Stimulated activated CD4-positive, alpha-beta T cell treated with anti-CD3 and anti-CD28 coated beads, Interleukin-12 subunit alpha, Interleukin-12 subunit beta, amount 100 ng/mL, for 48 hours (primary cell): ENCODE results near the gene S100PBP.

Source experiments
- DNase-seq, 3 donors: peaks; one replicate each; pipeline ENCODE4 v3.0.0-alpha.2; 2020; ENCODE audit warnings: low read depth in 2 of 3, low spot score in 1 of 3

The S100PBP gene

GRCh38 chr1:32817159-32817814 is at the start of gene S100PBP, which contains the start of gene YARS1:
Gene S100PBP (plus strand): TSS chr1:32817653. CDS start chr1:32826100, 8,447 bp downstream.
Gene YARS1 (minus strand): TSS chr1:32817358. CDS start chr1:32817244, 114 bp downstream.
- peak; percentile 100 for DNase-seq

- DNase-seq, result no peak
These were observed 49.2 kb upstream of the S100PBP start for GRCh38 chr1:32768110-32768850.

GRCh38 chr1:32769524-32770220 is 47.8 kb upstream of the S100PBP start:
- no peak for DNase-seq

GRCh38 chr1:32770221-32770731 is 47.2 kb upstream of the S100PBP start:
- no peak for DNase-seq

DNA sequence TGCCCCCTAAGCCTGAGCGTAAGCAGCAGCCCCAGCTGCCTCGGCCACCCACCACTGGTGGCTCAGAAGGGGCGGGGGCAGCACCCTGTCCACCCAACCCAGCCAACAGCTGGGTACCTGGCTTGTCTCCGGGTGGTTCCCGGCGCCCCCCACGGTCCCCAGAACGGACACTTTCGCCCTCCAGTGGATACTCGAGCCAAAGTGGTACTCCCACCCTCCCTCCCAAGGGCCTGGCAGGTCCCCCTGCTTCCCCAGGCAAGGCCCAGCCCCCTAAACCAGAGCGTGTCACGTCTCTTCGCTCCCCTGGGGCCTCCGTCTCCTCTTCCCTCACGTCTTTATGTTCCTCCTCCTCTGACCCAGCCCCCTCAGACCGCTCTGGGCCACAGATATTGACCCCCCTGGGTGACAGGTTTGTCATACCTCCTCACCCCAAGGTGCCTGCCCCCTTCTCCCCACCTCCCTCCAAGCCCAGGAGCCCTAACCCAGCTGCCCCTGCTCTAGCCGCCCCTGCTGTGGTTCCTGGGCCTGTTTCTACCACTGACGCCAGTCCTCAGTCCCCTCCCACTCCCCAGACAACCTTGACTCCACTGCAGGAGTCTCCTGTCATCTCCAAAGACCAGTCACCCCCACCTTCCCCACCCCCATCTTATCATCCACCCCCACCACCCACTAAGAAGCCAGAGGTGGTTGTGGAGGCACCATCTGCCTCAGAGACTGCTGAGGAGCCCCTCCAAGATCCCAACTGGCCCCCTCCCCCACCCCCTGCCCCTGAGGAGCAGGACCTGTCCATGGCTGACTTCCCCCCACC is 46.5 kb upstream of the S100PBP start:
- no peak for DNase-seq

DNA sequence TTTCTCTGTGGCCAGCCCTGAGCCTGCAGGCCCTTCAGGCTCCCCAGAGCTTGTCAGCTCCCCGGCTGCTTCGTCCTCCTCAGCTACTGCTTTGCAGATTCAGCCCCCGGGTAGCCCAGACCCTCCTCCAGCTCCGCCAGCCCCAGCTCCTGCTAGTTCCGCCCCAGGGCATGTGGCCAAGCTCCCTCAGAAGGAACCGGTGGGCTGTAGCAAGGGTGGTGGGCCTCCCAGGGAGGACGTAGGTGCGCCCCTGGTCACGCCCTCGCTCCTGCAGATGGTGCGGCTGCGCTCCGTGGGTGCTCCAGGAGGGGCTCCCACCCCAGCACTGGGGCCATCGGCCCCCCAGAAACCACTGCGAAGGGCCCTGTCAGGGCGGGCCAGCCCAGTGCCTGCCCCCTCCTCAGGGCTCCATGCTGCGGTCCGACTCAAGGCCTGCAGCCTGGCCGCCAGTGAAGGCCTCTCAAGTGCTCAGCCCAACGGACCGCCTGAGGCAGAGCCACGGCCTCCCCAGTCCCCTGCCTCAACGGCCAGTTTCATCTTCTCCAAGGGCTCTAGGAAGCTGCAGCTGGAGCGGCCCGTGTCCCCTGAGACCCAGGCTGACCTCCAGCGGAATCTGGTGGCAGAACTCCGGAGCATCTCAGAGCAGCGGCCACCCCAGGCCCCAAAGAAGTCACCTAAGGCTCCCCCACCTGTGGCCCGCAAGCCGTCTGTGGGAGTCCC is 45.7 kb upstream of the S100PBP start:
- DNase-seq, result no peak

DNA sequence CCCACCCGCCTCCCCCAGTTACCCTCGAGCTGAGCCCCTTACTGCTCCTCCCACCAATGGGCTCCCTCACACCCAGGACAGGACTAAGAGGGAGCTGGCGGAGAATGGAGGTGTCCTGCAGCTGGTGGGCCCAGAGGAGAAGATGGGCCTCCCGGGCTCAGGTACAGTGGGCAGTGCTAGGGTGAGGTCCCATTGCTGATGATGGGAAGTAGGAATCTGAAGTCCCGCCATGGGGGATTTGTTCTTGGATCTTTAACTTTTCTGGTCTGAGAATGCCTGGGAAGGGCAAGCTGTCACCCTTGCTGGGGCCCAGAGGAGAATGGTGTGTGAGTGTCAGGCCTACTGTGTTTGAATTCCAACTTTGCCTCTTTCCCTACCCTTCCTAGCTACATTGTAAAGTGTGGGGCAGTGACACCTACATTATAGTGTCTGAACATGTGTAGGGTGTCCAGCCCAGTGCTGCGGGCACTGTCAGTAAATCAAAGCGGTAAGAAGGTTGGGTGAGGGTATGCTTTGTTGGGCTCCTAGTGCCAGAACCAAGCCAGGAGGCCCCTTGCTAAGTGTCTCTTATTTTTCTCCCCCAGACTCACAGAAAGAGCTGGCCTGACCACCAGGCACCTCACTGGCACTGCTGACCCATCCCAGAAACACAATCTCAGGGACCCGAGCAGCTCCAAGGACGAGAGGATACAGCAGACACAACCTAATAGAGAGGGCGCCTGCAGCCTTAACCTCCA is 45.0 kb upstream of the S100PBP start:
- no peak for DNase-seq

DNA sequence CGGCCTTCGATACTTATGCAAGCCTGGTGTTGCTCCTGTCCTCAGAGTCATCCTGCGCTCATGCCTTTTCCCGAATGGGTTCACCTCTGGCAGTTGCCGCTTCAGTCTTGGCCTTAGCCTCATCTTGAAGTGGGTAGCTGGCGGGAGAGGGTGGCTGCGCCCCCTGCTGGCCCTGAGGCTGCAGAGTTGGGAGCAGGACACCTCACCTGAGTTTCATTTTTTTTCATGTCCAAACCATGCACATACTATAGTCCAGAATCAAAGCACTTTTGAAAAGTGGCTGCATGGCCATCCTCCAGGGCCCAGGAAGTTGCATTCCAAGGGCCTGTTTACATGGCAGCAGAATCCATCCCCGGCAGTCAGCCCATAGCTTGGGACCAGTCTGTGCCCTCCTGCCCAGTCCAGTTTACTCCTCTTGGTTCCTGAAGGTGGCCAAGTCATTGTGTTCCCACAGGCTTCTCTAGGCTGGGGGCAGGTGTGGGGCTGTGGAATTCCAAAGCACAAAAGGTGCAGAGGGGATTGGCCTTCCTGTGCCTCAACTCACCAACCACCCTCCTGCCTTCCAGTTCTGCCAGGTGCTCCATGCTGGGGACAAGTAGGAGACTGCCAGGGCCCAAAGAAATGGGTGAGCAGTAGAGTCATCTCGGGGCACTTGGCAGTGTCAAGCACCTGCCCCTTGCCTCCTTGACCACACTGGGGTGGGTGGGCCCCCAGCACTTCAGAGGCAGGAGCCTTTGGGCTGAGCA is 44.3 kb upstream of the S100PBP start:
- peak; percentile 59 to 71 (median 64) for DNase-seq

DNA sequence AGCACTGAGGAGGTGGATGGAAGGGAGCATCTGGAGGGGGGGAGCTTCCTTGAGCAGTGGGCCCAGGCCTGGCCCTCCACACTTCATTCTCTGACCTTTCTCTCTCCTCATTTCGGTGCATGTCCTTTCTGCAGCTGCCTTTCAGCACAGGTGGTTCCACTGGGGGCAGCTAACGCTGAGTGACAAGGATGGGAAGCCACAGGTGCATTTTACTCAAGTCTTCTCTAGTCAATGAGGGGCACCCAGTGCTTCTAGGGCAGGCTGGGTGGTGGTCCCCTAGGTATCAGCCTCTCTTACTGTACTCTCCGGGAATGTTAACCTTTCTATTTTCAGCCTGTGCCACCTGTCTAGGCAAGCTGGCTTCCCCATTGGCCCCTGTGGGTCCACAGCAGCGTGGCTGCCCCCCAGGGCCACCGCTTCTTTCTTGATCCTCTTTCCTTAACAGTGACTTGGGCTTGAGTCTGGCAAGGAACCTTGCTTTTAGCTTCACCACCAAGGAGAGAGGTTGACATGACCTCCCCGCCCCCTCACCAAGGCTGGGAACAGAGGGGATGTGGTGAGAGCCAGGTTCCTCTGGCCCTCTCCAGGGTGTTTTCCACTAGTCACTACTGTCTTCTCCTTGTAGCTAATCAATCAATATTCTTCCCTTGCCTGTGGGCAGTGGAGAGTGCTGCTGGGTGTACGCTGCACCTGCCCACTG is 43.5 kb upstream of the S100PBP start:
- no peak for DNase-seq

DNA sequence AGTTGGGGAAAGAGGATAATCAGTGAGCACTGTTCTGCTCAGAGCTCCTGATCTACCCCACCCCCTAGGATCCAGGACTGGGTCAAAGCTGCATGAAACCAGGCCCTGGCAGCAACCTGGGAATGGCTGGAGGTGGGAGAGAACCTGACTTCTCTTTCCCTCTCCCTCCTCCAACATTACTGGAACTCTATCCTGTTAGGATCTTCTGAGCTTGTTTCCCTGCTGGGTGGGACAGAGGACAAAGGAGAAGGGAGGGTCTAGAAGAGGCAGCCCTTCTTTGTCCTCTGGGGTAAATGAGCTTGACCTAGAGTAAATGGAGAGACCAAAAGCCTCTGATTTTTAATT is 43.0 kb upstream of the S100PBP start:
- no peak for DNase-seq

DNA sequence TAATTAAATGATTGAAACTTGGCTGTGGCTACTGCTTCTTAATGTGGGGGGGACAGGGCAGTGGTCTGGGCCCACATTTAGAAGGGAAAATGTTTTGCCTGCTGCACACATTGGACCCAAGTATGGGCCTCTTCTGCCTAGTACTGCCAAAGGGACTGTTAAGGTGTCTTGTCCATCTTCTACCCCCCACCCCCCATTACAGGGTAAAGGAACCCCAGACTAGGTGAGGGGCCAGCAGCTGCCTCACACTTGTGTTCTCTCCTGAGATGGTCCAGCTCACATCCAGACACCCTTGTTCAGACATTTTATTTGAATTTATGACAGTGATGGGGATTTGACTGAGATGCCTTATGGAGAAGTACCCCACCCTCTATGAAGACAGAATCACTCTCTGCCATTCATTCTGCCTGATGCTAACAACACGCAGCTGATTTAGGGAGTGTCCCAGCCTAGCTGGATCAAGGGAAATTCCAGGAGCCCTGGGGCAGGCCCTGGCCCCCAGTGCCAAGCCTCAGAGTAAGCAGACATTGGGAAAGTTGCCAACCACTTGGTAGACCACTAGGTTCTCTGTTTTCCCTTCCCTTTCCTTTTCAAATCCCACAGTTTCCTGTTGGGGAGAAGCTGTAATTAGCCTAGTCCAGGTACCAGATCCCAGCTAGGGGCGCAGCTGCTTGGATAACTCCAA is 42.4 kb upstream of the S100PBP start:
- DNase-seq, result no peak

DNA sequence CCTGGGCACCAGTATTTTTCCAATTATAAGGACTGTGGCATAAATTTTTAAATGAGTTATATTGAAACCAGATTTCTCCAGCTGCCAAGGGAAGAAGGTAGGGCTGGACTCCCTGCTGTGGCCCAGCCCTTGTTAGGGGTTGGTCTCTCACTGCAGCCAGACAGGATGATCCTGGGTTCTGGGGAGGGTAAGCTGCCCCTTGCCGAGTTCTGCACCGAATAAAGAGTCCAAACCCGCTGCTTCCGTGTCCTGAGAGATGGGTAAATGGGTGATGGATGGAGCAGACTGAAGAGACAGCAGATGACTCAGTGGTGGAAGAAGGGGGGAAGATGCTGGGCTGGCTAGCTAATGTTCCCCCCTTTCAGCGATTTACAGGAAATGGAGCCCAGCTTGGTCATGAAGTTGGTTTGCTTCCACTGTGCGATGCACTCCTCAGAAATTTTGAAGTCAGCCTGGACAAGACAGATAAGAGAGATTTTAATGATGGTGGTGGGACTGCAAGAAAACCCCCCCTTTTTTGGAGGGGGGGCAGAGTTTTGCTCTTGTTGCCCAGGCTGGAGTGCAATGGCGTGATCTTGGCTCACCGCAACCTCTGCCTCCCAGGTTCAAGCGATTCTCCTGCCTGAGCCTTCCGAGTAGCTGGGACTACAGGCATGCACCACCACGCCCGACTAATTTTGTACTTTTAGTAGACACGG is 41.7 kb upstream of the S100PBP start:
- no peak for DNase-seq

DNA sequence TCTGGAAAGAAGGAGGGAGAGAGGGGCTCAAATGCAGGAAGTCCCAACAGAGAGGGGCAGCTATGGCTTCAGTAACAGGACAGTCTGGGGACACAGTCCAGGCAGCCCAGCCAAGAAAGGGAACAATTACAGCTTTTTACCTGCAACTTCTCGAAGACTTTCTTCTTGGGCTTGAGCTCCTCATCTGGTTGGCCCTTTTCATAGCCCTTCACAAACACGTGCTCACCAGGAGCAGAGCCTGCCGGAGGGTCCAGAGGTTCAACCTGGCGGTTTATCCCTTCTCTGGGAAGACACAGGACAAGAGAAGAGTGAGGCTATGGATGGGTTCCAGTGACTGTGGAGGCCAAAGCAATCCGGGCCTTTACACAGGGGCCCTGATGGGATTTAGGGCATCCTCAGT is 38.2 kb upstream of the S100PBP start:
- DNase-seq, result no peak

DNA sequence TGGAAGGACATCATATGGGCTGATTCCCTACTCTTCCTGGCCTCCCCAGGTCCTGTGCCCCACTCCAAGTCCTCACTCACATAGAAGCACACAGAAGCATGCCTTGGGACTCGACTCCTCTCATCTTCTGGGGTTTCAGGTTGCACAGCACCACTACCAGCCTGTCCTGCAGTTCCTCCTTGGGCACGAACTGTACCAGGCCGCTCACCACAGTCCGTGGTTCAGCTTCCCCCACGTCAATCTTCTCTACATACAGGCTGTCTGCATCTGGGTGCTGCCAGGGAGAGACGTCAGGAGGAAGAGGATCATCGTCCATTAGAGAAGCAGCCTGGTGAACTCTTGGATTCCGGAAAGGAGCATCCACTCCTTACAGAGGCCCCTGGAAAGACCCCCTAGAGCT is 37.4 kb upstream of the S100PBP start:
- no peak for DNase-seq

GRCh38 chr1:32780628-32781234 is 36.7 kb upstream of the S100PBP start:
- DNase-seq, result no peak

GRCh38 chr1:32782086-32782485 is 35.4 kb upstream of the S100PBP start:
- no peak for DNase-seq

DNA sequence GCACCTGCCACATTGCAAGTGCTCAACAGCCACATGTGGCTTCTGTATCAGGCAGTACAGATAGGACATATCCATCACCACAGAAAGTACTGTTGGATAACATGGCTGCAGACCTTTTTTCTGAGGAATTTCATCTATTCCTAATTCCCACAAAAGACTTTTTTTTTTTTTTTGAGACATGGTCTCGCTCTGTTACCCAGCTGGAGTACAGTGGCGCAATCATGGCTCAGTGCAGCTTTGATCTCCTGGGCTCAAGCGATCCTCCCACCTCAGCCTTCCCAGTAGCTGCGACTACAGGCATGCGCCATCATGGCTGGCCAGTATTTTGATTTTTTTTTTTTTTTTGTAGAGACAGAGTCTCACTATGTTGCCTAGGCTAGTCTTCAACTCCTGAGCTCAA is 33.6 kb upstream of the S100PBP start:
- DNase-seq, result no peak
